IPS-15b (cell line): ENCODE data around the gene MAP1B.

Experiments
- H3K27me3 ChIP-seq: one replicate; pipeline ENCODE4 v1.6.1; 2013; ENCODE audit warnings: low read length; ENCODE audit not compliant: control insufficient read depth, insufficient read depth
- H3K36me3 ChIP-seq: one replicate; pipeline ENCODE4 v1.6.1; 2013; ENCODE audit warnings: low read length; ENCODE audit not compliant: control insufficient read depth, insufficient read depth
- H3K4me1 ChIP-seq: one replicate; pipeline ENCODE4 v1.6.1; 2013; ENCODE audit warnings: mild to moderate bottlenecking, low read length; ENCODE audit not compliant: control insufficient read depth, insufficient read depth
- H3K4me3 ChIP-seq: one replicate; pipeline ENCODE4 v1.5.1; 2013; ENCODE audit warnings: low read depth, low read length
- H3K9ac ChIP-seq: one replicate; pipeline ENCODE4 v1.6.1; 2013; ENCODE audit warnings: low read depth, mild to moderate bottlenecking, low read length
- H3K9me3 ChIP-seq: one replicate; pipeline ENCODE4 v1.6.1; 2013; ENCODE audit warnings: mild to moderate bottlenecking, low read length; ENCODE audit not compliant: control insufficient read depth, insufficient read depth

The MAP1B gene

GRCh38 chr5:72204946-72205345, 97.7 kb downstream of the MAP1B start:
- peaks cover 11% of the 10 kb centered on the region for H3K4me1 ChIP-seq
- H3K36me3 ChIP-seq = peaks cover 12% of the 10 kb centered on the region
- H3K27me3 ChIP-seq = no peaks in the 10 kb centered on the region
- no peak overlapping the region for H3K9ac ChIP-seq
- no peaks in the 10 kb centered on the region for H3K9me3 ChIP-seq
- H3K4me3 ChIP-seq = no peak overlapping the region

- Histone ChIP-seq H3K9ac (no peak overlapping the region), H3K9me3 (no peaks in the 10 kb centered on the region), H3K4me3 (no peak overlapping the region), H3K4me1 (peaks cover 16% of the 10 kb centered on the region), H3K27me3 (no peaks in the 10 kb centered on the region), H3K36me3 (peaks cover 8% of the 10 kb centered on the region)
Observed at GRCh38 chr5:72205431-72206009, 98.2 kb downstream of the MAP1B start.

GRCh38 chr5:72206160-72206559, 98.9 kb downstream of the MAP1B start:
- H3K9ac ChIP-seq = no peak overlapping the region
- H3K9me3 ChIP-seq = no peaks in the 10 kb centered on the region
- peaks cover 8% of the 10 kb centered on the region for H3K36me3 ChIP-seq
- no peaks in the 10 kb centered on the region for H3K27me3 ChIP-seq
- H3K4me3 ChIP-seq = no peak overlapping the region
- H3K4me1 ChIP-seq = peaks cover 18% of the 10 kb centered on the region

- peaks cover 8% of the 10 kb centered on the region for H3K36me3 ChIP-seq
- no peaks in the 10 kb centered on the region for H3K27me3 ChIP-seq
Observed at GRCh38 chr5:72206994-72207393, 99.7 kb downstream of the MAP1B start.

GRCh38 chr5:72208324-72208926, 101.2 kb downstream of the MAP1B start:
- Histone ChIP-seq H3K9ac (no peak overlapping the region), H3K4me1 (peaks cover 20% of the 10 kb centered on the region), H3K27me3 (no peaks in the 10 kb centered on the region), H3K9me3 (no peaks in the 10 kb centered on the region), H3K36me3 (peaks cover 5% of the 10 kb centered on the region), H3K4me3 (no peak overlapping the region)

More at GRCh38 chr5:72206994-72207393, 99.7 kb downstream of the MAP1B start:
- Histone ChIP-seq H3K4me1 (peaks cover 18% of the 10 kb centered on the region), H3K9ac (no peak overlapping the region), H3K4me3 (no peak overlapping the region), H3K9me3 (no peaks in the 10 kb centered on the region)

- Histone ChIP-seq H3K4me3 (no peak overlapping the region), H3K9ac (no peak overlapping the region), H3K4me1 (peaks cover 20% of the 10 kb centered on the region), H3K9me3 (no peaks in the 10 kb centered on the region), H3K27me3 (no peaks in the 10 kb centered on the region), H3K36me3 (no peaks in the 10 kb centered on the region)
Observed at GRCh38 chr5:72209147-72210115, 102.2 kb downstream of the MAP1B start.

GRCh38 chr5:72210888-72211678, 103.8 kb downstream of the MAP1B start:
- H3K36me3 ChIP-seq = no peaks in the 10 kb centered on the region
- no peak overlapping the region for H3K4me3 ChIP-seq

GRCh38 chr5:72212171-72212570, 104.9 kb downstream of the MAP1B start:
- no peaks in the 10 kb centered on the region for H3K27me3 ChIP-seq
- no peak overlapping the region for H3K4me3 ChIP-seq
- H3K9ac ChIP-seq = no peak overlapping the region
- no peaks in the 10 kb centered on the region for H3K36me3 ChIP-seq
- H3K4me1 ChIP-seq = peaks cover 20% of the 10 kb centered on the region
- H3K9me3 ChIP-seq = no peaks in the 10 kb centered on the region

More at GRCh38 chr5:72210888-72211678, 103.8 kb downstream of the MAP1B start:
- Histone ChIP-seq H3K9ac (no peak overlapping the region), H3K4me1 (peaks cover 20% of the 10 kb centered on the region), H3K9me3 (no peaks in the 10 kb centered on the region), H3K27me3 (no peaks in the 10 kb centered on the region)

GRCh38 chr5:72213482-72213881, 106.2 kb downstream of the MAP1B start:
- no peaks in the 10 kb centered on the region for H3K36me3 ChIP-seq
- no peaks in the 10 kb centered on the region for H3K27me3 ChIP-seq
- no peak overlapping the region for H3K9ac ChIP-seq
- peaks cover 19% of the 10 kb centered on the region for H3K4me1 ChIP-seq
- H3K4me3 ChIP-seq = no peak overlapping the region
- H3K9me3 ChIP-seq = no peaks in the 10 kb centered on the region

GRCh38 chr5:72214168-72214567, 106.9 kb downstream of the MAP1B start:
- peaks cover under 1% of the 10 kb centered on the region for H3K36me3 ChIP-seq
- peaks cover 13% of the 10 kb centered on the region for H3K4me1 ChIP-seq
- H3K9me3 ChIP-seq = no peaks in the 10 kb centered on the region
- H3K9ac ChIP-seq = no peak overlapping the region
- no peak overlapping the region for H3K4me3 ChIP-seq
- no peaks in the 10 kb centered on the region for H3K27me3 ChIP-seq

- Histone ChIP-seq H3K36me3 (peaks cover 11% of the 10 kb centered on the region), H3K27me3 (no peaks in the 10 kb centered on the region), H3K4me1 (peaks cover 2% of the 10 kb centered on the region), H3K9ac (no peak overlapping the region), H3K9me3 (no peaks in the 10 kb centered on the region), H3K4me3 (no peak overlapping the region)
Observed at GRCh38 chr5:72216756-72217155, 109.5 kb downstream of the MAP1B start.
